GM20000 (cell line): ENCODE results near the gene DZIP1.

Experiments
- DNase-seq: peaks from one replicate; pipeline ENCODE4 v3.0.0; 2012; ENCODE audit warnings: low spot score
- TF ChIP-seq, protein P1 (sequence below): IDR thresholded peaks from 2 replicates; pipeline ENCODE4 v1.5.1; 2012; ENCODE audit warnings: mild to moderate bottlenecking, control low read depth; ENCODE audit errors: extremely low read depth, missing control alignments

DZIP1 gene

DNA sequence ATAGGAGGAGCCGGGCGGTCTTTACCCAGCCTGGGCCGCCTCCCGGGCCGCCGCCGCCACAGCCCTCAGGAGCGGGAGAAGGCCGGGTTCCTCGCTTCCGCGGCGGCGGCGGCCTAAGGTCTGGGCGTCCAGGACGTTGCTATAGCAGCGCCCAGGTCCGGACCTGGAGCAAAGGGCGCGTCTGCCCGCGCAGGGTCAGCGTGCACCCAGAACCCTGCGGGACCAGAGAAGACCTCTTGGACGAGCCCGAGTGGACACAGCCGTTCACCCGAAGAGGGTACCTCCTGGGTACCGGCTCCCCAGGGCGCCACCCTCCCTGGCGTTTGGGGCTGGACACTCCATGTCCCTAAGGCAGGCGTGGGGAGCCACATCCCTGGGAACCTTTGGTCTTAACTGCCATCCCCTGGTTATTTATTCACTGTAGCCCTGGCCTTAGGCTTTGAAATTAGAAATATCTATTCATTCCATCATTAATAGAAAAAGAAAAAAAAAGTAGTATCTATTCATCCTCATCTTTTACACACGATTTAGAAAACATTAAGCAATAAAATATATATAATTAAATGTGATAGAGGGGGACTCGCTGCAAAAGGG, 2.4 kb downstream of the DZIP1 start:
- TF ChIP-seq, protein P1, sequence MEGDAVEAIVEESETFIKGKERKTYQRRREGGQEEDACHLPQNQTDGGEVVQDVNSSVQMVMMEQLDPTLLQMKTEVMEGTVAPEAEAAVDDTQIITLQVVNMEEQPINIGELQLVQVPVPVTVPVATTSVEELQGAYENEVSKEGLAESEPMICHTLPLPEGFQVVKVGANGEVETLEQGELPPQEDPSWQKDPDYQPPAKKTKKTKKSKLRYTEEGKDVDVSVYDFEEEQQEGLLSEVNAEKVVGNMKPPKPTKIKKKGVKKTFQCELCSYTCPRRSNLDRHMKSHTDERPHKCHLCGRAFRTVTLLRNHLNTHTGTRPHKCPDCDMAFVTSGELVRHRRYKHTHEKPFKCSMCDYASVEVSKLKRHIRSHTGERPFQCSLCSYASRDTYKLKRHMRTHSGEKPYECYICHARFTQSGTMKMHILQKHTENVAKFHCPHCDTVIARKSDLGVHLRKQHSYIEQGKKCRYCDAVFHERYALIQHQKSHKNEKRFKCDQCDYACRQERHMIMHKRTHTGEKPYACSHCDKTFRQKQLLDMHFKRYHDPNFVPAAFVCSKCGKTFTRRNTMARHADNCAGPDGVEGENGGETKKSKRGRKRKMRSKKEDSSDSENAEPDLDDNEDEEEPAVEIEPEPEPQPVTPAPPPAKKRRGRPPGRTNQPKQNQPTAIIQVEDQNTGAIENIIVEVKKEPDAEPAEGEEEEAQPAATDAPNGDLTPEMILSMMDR: no peak
- peak; percentile 34 for DNase-seq

DNA sequence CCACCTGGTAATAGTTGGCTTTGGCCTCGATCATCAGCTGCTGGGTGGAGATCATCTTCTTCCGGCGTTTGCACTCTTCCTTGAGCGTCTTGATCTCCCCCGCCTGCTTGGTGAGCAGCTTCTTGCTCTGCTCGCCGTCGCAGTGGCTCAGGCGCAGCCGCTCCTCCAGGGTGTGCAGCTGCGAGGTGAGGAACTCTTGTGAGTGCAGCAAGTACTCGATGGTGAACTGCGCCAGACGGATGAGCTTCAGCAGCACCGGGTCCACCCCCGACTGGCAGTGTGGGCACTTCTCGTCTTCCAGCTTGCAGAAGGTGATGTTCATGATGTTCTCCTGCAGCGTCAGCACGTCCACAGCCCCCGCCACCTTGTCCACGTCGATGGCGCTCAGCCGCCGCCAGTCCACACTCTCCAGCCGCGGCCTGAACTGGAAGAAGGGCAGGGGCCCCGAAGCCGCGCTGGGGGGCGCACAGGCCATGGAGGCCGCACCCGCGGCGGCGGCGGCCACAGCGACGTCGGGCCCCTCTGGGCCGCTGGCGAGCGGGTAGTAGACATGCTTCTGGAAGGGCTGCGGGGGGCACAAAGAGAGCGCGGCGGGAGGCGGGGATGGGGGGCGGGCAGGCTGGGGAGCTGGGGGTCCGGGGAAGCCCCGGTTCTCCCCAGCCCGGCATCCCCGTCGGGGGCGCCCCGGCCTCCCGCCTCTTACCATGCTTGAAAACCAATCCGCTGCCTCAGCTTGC, 3.0 kb downstream of the DZIP1 start:
- TF ChIP-seq, protein P1: no peak
- DNase-seq: no peak

DNA sequence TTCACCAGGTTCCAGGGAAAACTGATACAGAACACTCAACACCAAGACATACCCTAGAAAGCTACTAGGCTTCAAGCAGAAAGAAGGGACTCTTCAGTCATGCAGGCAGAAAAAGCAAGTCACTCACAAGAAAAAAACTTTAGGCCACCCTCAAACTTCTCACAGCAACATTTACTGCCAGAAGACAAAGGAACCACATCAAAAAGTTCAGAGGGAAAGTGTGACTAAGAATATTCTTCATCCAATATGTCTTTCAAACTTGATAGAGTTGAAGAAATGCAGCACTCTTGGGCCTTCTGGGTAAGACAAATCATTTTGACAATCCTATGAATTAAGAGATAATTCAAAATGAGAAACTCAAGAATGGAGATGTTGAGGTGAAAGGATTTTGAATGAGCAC, 7.7 kb downstream of the DZIP1 start:
- no peak for DNase-seq
- TF ChIP-seq, protein P1: no peak

DNA sequence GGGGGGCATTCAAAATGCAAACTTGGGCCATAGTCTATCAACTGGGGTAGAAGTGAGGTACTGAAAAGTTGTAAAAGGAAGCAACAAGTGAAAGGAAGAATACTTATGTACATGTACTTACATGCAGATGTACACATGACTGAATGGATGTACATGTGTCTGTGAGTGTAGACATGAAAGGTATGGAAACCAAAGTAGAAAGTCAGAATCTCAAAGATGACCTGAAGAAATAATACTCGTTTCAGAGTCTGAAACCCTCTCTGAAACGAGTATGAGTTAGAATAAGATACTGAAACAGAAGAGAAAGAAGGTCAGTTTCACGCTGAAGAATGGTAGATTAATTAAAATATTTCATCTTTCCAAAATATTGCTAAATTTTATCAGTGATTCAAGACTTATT, 13.9 kb downstream of the DZIP1 start:
- DNase-seq: no peak
- TF ChIP-seq, protein P1: no peak

DNA sequence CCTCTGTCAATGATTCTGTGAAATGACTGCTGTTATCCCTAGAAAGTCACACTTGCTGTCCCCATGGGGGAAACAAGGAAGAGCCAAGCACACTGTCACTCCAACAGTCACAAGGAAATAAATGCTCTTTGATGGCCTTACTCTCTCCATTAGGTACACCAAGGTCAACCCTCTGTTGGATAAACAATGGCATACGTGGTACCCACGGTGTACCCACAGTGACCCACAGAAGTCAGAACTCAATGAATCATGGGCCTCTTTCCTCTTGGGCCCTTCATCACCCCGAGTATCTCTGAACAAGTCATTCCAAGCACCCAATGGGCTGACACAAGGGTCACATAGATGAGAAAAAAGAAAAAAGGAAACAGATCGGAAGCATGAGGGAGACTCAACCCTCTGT, 15.4 kb downstream of the DZIP1 start:
- no peak for DNase-seq
- TF ChIP-seq, protein P1: no peak

DNA sequence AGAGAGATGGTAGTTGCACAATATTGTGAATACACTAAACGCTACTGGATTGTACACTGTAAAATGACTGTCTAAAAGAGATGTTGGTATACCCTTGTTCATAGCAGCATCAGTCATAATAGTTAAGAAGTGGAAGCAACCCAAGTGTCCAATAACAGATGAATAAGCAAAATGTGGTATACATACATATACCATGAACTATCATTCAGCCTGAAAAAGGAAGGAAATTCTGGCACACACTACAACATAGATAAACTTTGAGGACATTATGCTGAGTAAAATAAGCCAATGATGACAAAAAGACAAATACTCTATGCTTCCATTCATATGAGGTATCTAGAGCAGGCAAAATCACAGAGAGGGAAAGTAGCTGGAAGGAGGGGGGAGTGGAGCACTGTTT, 16.0 kb downstream of the DZIP1 start:
- DNase-seq: no peak
- TF ChIP-seq, protein P1: no peak

DNA sequence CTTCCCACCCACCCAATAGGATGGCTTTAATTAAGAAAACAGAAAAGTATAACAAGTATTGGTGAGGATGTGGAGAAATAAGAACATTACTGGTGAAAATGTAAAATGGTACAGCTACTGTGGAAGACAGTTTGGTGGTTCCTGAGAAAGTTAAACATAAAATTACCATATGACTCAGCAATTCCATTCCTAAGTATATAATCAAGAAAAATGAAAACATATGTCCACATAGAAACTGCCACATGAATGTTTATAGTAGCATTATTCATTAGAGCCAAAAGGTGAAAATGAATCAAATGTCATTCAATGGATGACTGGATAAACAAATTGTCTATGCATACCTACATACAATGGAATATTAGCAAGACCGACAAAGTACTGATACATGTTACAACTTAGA, 16.9 kb downstream of the DZIP1 start:
- TF ChIP-seq, protein P1: no peak
- no peak for DNase-seq
